Transverse colon (tissue), 3 donors: Measurements from ENCODE around the gene ARPP21.

Source experiments
- EP300 ChIP-seq: sonication (generic); formaldehyde crosslinking; IDR thresholded peaks from one replicate; pipeline ENCODE4 v1.6.1; 2017; ENCODE audit warnings: antibody characterized with exemption, low read depth
- POLR2A ChIP-seq: fragments of 450-650 bp; IDR thresholded peaks from one replicate; pipeline ENCODE4 v1.6.1; 2016; ENCODE audit warnings: antibody characterized with exemption, mild to moderate bottlenecking, moderate library complexity
- TF ChIP-seq, protein P1 (sequence below), 5 experiments: fragments of 200-600 bp in 3 of 5; fragments of 450-650 bp in 2 of 5; sonication (generic) in 3 of 5; IDR thresholded peaks; 1 replicate in 2 of 5; 2 replicates in 3 of 5; pipeline ENCODE4 v1.5.1; 2016 to 2017; ENCODE audit warnings: antibody characterized with exemption in 5 of 5, inconsistent platforms in 3 of 5, mild to moderate bottlenecking in 2 of 5, moderate library complexity in 1 of 5

DNA sequence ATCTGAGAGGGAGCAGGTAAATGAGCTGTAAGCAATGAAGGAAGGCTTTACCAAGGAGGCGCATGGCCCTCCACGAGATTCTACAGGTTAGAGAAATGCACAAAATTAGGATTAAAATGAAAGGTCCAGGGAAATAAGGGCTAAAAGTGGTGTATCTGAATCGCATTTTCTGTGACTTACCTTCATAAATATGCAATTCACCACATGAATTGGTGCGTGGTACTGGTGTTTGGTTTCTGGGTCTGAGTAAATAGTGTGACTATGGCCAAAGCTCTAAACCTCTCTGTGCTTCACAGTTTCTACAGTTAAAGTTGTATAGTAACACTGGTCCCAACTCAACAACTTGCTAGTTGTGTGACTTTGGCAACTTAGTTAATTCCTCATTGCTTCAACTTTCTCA, 8.1 kb downstream of the ARPP21 start:
- TF ChIP-seq, protein P1, sequence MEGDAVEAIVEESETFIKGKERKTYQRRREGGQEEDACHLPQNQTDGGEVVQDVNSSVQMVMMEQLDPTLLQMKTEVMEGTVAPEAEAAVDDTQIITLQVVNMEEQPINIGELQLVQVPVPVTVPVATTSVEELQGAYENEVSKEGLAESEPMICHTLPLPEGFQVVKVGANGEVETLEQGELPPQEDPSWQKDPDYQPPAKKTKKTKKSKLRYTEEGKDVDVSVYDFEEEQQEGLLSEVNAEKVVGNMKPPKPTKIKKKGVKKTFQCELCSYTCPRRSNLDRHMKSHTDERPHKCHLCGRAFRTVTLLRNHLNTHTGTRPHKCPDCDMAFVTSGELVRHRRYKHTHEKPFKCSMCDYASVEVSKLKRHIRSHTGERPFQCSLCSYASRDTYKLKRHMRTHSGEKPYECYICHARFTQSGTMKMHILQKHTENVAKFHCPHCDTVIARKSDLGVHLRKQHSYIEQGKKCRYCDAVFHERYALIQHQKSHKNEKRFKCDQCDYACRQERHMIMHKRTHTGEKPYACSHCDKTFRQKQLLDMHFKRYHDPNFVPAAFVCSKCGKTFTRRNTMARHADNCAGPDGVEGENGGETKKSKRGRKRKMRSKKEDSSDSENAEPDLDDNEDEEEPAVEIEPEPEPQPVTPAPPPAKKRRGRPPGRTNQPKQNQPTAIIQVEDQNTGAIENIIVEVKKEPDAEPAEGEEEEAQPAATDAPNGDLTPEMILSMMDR (IDR thresholded peaks at IDR 0.05), result no peak
- TF ChIP-seq EP300, result no peak
- no peak for TF ChIP-seq POLR2A
